SU-DHL-6 (cell line): ENCODE data around the gene AGFG2.

Experiments used
- EZH2phosphoT487 ChIP-seq: fragments of 200-600 bp; sonication (generic), shearing (Covaris generic); conservative IDR thresholded peaks from 2 replicates; pipeline ENCODE4 v1.6.1; 2018; ENCODE audit warnings: mild to moderate bottlenecking, antibody characterized with exemption, low read length, moderate library complexity, mixed read lengths
- TF ChIP-seq, protein P1 (sequence below): fragments of 200-600 bp; sonication (generic); IDR thresholded peaks from one replicate; pipeline ENCODE4 v1.5.1; 2017; ENCODE audit warnings: antibody characterized with exemption, mild to moderate bottlenecking, low read length, moderate library complexity; ENCODE audit not compliant: insufficient read depth, poor library complexity, severe bottlenecking

DNA sequence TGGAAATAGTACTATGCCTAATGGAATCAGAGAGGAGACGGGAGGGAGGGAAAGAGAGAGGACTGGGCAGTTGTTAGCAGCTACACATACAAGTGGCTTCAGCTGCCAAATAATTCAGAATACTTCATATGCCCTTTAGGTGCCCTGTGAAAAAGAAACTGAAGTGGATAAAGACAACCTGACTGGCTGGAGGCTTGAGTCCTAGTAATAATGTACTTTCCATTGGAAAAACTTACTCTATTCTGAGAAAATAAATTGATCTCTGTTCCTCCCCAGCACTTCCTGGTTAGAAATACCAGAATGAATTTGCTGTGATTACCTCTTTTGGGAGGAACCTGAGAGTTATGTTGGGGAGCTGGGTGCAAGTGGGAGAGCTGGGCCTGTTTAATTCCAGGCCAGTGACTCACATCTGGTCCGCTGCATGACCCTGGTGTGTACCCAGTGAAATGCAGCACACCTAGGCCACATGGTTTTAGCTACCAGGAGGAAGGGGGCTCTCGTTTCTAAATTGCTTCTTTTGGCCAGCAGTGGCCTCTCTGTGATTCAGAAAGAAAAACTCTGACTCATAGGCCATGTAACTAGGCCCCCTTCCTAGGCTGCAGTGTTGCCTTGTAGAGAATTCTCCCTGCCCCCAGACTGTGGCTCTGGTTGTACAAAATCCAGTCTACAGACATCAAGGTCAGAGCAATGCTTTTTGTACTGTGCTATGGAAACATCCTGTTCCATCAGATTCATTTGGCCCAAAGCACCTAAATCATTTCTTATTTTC is 6.5 kb downstream of the AGFG2 start:
- TF ChIP-seq, protein P1, sequence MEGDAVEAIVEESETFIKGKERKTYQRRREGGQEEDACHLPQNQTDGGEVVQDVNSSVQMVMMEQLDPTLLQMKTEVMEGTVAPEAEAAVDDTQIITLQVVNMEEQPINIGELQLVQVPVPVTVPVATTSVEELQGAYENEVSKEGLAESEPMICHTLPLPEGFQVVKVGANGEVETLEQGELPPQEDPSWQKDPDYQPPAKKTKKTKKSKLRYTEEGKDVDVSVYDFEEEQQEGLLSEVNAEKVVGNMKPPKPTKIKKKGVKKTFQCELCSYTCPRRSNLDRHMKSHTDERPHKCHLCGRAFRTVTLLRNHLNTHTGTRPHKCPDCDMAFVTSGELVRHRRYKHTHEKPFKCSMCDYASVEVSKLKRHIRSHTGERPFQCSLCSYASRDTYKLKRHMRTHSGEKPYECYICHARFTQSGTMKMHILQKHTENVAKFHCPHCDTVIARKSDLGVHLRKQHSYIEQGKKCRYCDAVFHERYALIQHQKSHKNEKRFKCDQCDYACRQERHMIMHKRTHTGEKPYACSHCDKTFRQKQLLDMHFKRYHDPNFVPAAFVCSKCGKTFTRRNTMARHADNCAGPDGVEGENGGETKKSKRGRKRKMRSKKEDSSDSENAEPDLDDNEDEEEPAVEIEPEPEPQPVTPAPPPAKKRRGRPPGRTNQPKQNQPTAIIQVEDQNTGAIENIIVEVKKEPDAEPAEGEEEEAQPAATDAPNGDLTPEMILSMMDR: no peak
- TF ChIP-seq EZH2phosphoT487: no peak
